Uterus (tissue), 2 donors: ENCODE data around the gene SLC22A16.

Source experiments
- POLR2A ChIP-seq, 2 donors: fragments of 450-650 bp; IDR thresholded peaks; one replicate each; pipeline ENCODE4 v1.6.1; 2016; ENCODE audit warnings: antibody characterized with exemption in 2 of 2, mild to moderate bottlenecking in 1 of 2, moderate library complexity in 1 of 2
- TF ChIP-seq, protein P1 (sequence below), 4 experiments: fragments of 200-600 bp in 2 of 4; fragments of 450-650 bp in 2 of 4; sonication (generic) in 2 of 4; IDR thresholded peaks; one replicate each; pipeline ENCODE4 v1.5.1; 2016 to 2019; ENCODE audit warnings: antibody characterized with exemption in 4 of 4, mild to moderate bottlenecking in 2 of 4, moderate library complexity in 1 of 4

- TF ChIP-seq, protein P1, sequence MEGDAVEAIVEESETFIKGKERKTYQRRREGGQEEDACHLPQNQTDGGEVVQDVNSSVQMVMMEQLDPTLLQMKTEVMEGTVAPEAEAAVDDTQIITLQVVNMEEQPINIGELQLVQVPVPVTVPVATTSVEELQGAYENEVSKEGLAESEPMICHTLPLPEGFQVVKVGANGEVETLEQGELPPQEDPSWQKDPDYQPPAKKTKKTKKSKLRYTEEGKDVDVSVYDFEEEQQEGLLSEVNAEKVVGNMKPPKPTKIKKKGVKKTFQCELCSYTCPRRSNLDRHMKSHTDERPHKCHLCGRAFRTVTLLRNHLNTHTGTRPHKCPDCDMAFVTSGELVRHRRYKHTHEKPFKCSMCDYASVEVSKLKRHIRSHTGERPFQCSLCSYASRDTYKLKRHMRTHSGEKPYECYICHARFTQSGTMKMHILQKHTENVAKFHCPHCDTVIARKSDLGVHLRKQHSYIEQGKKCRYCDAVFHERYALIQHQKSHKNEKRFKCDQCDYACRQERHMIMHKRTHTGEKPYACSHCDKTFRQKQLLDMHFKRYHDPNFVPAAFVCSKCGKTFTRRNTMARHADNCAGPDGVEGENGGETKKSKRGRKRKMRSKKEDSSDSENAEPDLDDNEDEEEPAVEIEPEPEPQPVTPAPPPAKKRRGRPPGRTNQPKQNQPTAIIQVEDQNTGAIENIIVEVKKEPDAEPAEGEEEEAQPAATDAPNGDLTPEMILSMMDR (IDR thresholded peaks at IDR 0.05) = no peak
- TF ChIP-seq POLR2A (IDR thresholded peaks at IDR 0.05) = no peak
Observed at GRCh38 chr6:110488606-110489190, 12.3 kb upstream of the SLC22A16 start.
